Mesendoderm (in vitro differentiated cells): Measurements from ENCODE around the gene FOXP3.

Experiments
- DNase-seq: peaks from one replicate; pipeline ENCODE4 v3.0.0; 2013
- H2AK5ac ChIP-seq: 2 replicates; pipeline ENCODE4 v1.6.1; 2013; ENCODE audit warnings: low read length, inconsistent platforms
- H2BK120ac ChIP-seq: 2 replicates; pipeline ENCODE4 v1.6.1; 2013; ENCODE audit warnings: low read depth, mild to moderate bottlenecking, low read length, moderate library complexity, mixed read lengths
- H2BK15ac ChIP-seq: replicated peaks from 2 replicates; pipeline ENCODE4 v1.6.1; 2013; ENCODE audit warnings: low read depth, mild to moderate bottlenecking, moderate library complexity
- H2BK5ac ChIP-seq: 2 replicates; pipeline ENCODE4 v1.6.1; 2013; ENCODE audit warnings: low read length, inconsistent platforms
- H3K18ac ChIP-seq: 2 replicates; pipeline ENCODE4 v1.6.1; 2013; ENCODE audit warnings: mild to moderate bottlenecking, low read length, mixed read lengths
- H3K23ac ChIP-seq: one replicate; pipeline ENCODE4 v1.6.1; 2013; ENCODE audit warnings: low read length
- H3K27ac ChIP-seq: 2 replicates; pipeline ENCODE4 v1.5.1; 2013; ENCODE audit warnings: low read depth, mild to moderate bottlenecking, inconsistent platforms, low read length, moderate library complexity
- H3K27me3 ChIP-seq: 2 replicates; pipeline ENCODE4 v1.6.1; 2013; ENCODE audit warnings: low read length, control low read depth, mild to moderate bottlenecking, inconsistent platforms; ENCODE audit not compliant: insufficient read depth, poor library complexity
- H3K36me3 ChIP-seq: 2 replicates; pipeline ENCODE4 v1.6.1; 2013; ENCODE audit warnings: low read length, inconsistent platforms; ENCODE audit not compliant: control insufficient read depth, insufficient read depth
- H3K4ac ChIP-seq: one replicate; pipeline ENCODE4 v1.6.1; 2013; ENCODE audit warnings: low read depth, mild to moderate bottlenecking, low read length, moderate library complexity
- H3K4me1 ChIP-seq: 2 replicates; pipeline ENCODE4 v1.6.1; 2013; ENCODE audit warnings: low read depth, low read length, inconsistent platforms; ENCODE audit not compliant: control insufficient read depth
- H3K4me2 ChIP-seq: 2 replicates; pipeline ENCODE4 v1.6.1; 2013; ENCODE audit warnings: low read length
- H3K4me3 ChIP-seq: 2 replicates; pipeline ENCODE4 v1.5.1; 2013; ENCODE audit warnings: mild to moderate bottlenecking, low read length
- H3K56ac ChIP-seq: one replicate; pipeline ENCODE4 v1.6.1; 2013; ENCODE audit warnings: low read length
- H3K79me1 ChIP-seq: 2 replicates; pipeline ENCODE4 v1.6.1; 2013; ENCODE audit warnings: low read length, inconsistent platforms
- H3K79me2 ChIP-seq: 2 replicates; pipeline ENCODE4 v1.6.1; 2013; ENCODE audit warnings: mild to moderate bottlenecking, low read length; ENCODE audit not compliant: control insufficient read depth, insufficient read depth
- H3K9ac ChIP-seq: 2 replicates; pipeline ENCODE4 v1.6.1; 2013; ENCODE audit warnings: low read length, inconsistent platforms
- H4K5ac ChIP-seq: one replicate; pipeline ENCODE4 v1.6.1; 2013; ENCODE audit warnings: low read length
- H4K8ac ChIP-seq: one replicate; pipeline ENCODE4 v1.6.1; 2013; ENCODE audit warnings: low read depth, mild to moderate bottlenecking, control low read depth, low read length, moderate library complexity
- WGBS: extraction: QIAGEN DNeasy Blood & Tissue Kit; methylation state at CpG from one replicate; pipeline ENCODE4 v1.1.7; 2013; ENCODE audit warnings: low lambda C conversion rate, missing lambda C conversion rate; ENCODE audit not compliant: insufficient coverage; ENCODE audit errors: extremely low coverage; 5-methylcytosine and 5-hydroxymethylcytosine counted together

The FOXP3 gene

GRCh38 chrX:49247346-49247745, 17.2 kb downstream of the FOXP3 start:
- Histone ChIP-seq H3K27ac (no peak overlapping the region), H3K23ac (no peak overlapping the region), H3K36me3 (no peaks in the 10 kb centered on the region), H2BK5ac (no peak overlapping the region), H3K56ac (no peak overlapping the region), H2AK5ac (no peak overlapping the region), H3K79me1 (no peaks in the 10 kb centered on the region), H3K18ac (no peak overlapping the region), H3K79me2 (no peaks in the 10 kb centered on the region), H2BK120ac (no peak overlapping the region), H2BK15ac (no peak overlapping the region), H3K4me2 (no peak overlapping the region), H3K4me1 (no peaks in the 10 kb centered on the region), H3K9ac (no peak overlapping the region), H4K8ac (no peak overlapping the region), H3K4ac (no peak overlapping the region), H3K4me3 (no peak overlapping the region), H3K27me3 (no peaks in the 10 kb centered on the region), H4K5ac (no peak overlapping the region)
- DNase-seq = no peak
- WGBS = no CpG with 5 or more reads among the region's 11 CpGs

- no peaks in the 10 kb centered on the region for H3K36me3 ChIP-seq
- no peaks in the 10 kb centered on the region for H3K4me1 ChIP-seq
- H3K4me2 ChIP-seq = no peak overlapping the region
- no peak overlapping the region for H2AK5ac ChIP-seq
- no peak overlapping the region for H3K56ac ChIP-seq
- no peak overlapping the region for H3K9ac ChIP-seq
- no peak overlapping the region for H2BK5ac ChIP-seq
- no peak for DNase-seq
- no peak overlapping the region for H2BK15ac ChIP-seq
- no peak overlapping the region for H3K23ac ChIP-seq
- no peaks in the 10 kb centered on the region for H3K27me3 ChIP-seq
- H3K79me1 ChIP-seq = no peaks in the 10 kb centered on the region
- H3K18ac ChIP-seq = no peak overlapping the region
- H3K27ac ChIP-seq = no peak overlapping the region
- no peak overlapping the region for H3K4ac ChIP-seq
- H3K4me3 ChIP-seq = no peak overlapping the region
- no peak overlapping the region for H4K8ac ChIP-seq
- H3K79me2 ChIP-seq = no peaks in the 10 kb centered on the region
- WGBS = no CpG with 5 or more reads among the region's 10 CpGs
- H2BK120ac ChIP-seq = no peak overlapping the region
- H4K5ac ChIP-seq = no peak overlapping the region
Measured at GRCh38 chrX:49246541-49246940, 18.0 kb downstream of the FOXP3 start.

GRCh38 chrX:49244207-49244606, 20.3 kb downstream of the FOXP3 start:
- no CpG with 5 or more reads among the region's 2 CpGs for WGBS

GRCh38 chrX:49243166-49243565, 21.3 kb downstream of the FOXP3 start:
- no peaks in the 10 kb centered on the region for H3K4me1 ChIP-seq
- H3K27me3 ChIP-seq = no peaks in the 10 kb centered on the region
- no peak overlapping the region for H3K4ac ChIP-seq
- no peak overlapping the region for H2AK5ac ChIP-seq
- no peak overlapping the region for H2BK15ac ChIP-seq
- no peak overlapping the region for H2BK5ac ChIP-seq
- H3K23ac ChIP-seq = no peak overlapping the region
- no peak overlapping the region for H3K56ac ChIP-seq
- WGBS = no CpG with 5 or more reads among the region's 12 CpGs
- H4K8ac ChIP-seq = no peak overlapping the region
- H3K9ac ChIP-seq = no peak overlapping the region
- no peak for DNase-seq
- no peak overlapping the region for H3K18ac ChIP-seq
- H3K4me3 ChIP-seq = no peak overlapping the region
- H3K36me3 ChIP-seq = no peaks in the 10 kb centered on the region
- H3K79me2 ChIP-seq = no peaks in the 10 kb centered on the region
- no peak overlapping the region for H2BK120ac ChIP-seq
- H3K79me1 ChIP-seq = no peaks in the 10 kb centered on the region
- no peak overlapping the region for H3K4me2 ChIP-seq
- no peak overlapping the region for H4K5ac ChIP-seq
- no peak overlapping the region for H3K27ac ChIP-seq

More at GRCh38 chrX:49244207-49244606, 20.3 kb downstream of the FOXP3 start:
- H4K5ac ChIP-seq = no peak overlapping the region
- H3K27me3 ChIP-seq = no peaks in the 10 kb centered on the region
- no peak overlapping the region for H3K4ac ChIP-seq
- DNase-seq = no peak
- H2AK5ac ChIP-seq = no peak overlapping the region
- no peak overlapping the region for H3K23ac ChIP-seq
- no peak overlapping the region for H2BK15ac ChIP-seq
- H3K18ac ChIP-seq = no peak overlapping the region
- H2BK5ac ChIP-seq = no peak overlapping the region
- H3K79me1 ChIP-seq = no peaks in the 10 kb centered on the region
- no peaks in the 10 kb centered on the region for H3K36me3 ChIP-seq
- no peak overlapping the region for H3K4me2 ChIP-seq
- H4K8ac ChIP-seq = no peak overlapping the region
- no peak overlapping the region for H3K27ac ChIP-seq
- H3K4me1 ChIP-seq = no peaks in the 10 kb centered on the region
- no peak overlapping the region for H3K4me3 ChIP-seq
- no peak overlapping the region for H3K56ac ChIP-seq
- no peak overlapping the region for H3K9ac ChIP-seq
- H2BK120ac ChIP-seq = no peak overlapping the region
- no peaks in the 10 kb centered on the region for H3K79me2 ChIP-seq

- H3K27me3 ChIP-seq = no peaks in the 10 kb centered on the region
- H3K79me2 ChIP-seq = no peaks in the 10 kb centered on the region
- H3K4me1 ChIP-seq = no peaks in the 10 kb centered on the region
- H3K4me3 ChIP-seq = no peak overlapping the region
- H3K36me3 ChIP-seq = no peaks in the 10 kb centered on the region
- H2BK15ac ChIP-seq = no peak overlapping the region
- no peak overlapping the region for H2BK120ac ChIP-seq
- WGBS = no CpG with 5 or more reads among the region's 12 CpGs
- no peak overlapping the region for H3K23ac ChIP-seq
- H3K18ac ChIP-seq = no peak overlapping the region
- no peak overlapping the region for H4K8ac ChIP-seq
- H3K9ac ChIP-seq = no peak overlapping the region
- H3K4ac ChIP-seq = no peak overlapping the region
- no peak overlapping the region for H3K4me2 ChIP-seq
- no peak overlapping the region for H2BK5ac ChIP-seq
- no peak overlapping the region for H2AK5ac ChIP-seq
- no peak overlapping the region for H4K5ac ChIP-seq
- no peaks in the 10 kb centered on the region for H3K79me1 ChIP-seq
- DNase-seq = no peak
- H3K27ac ChIP-seq = no peak overlapping the region
- H3K56ac ChIP-seq = no peak overlapping the region
Measured at GRCh38 chrX:49242545-49243066, 21.9 kb downstream of the FOXP3 start.

GRCh38 chrX:49238735-49239134, 25.8 kb downstream of the FOXP3 start:
- Histone ChIP-seq H3K27ac (no peak overlapping the region), H4K8ac (no peak overlapping the region), H3K4me1 (no peaks in the 10 kb centered on the region), H3K27me3 (no peaks in the 10 kb centered on the region), H3K79me2 (no peaks in the 10 kb centered on the region), H2BK15ac (no peak overlapping the region), H2BK120ac (no peak overlapping the region), H2AK5ac (no peak overlapping the region), H3K36me3 (no peaks in the 10 kb centered on the region), H3K9ac (no peak overlapping the region), H3K4ac (no peak overlapping the region), H3K4me2 (no peak overlapping the region), H3K18ac (no peak overlapping the region), H2BK5ac (no peak overlapping the region), H4K5ac (no peak overlapping the region), H3K79me1 (no peaks in the 10 kb centered on the region), H3K23ac (no peak overlapping the region), H3K4me3 (no peak overlapping the region), H3K56ac (no peak overlapping the region)
- no CpG with 5 or more reads among the region's 7 CpGs for WGBS
- DNase-seq = no peak
